Left ventricle myocardium inferior (tissue), 1 donor: ENCODE results near the gene DOCK9. TPM values are rescaled to one million over a fixed set of nuclear protein-coding genes. Genes with fewer than 3 reads are reported as not detected.

ENCODE experiments used
- DNase-seq: peaks from one replicate; pipeline ENCODE4 v3.0.0-alpha.2; 2020
- H3K27ac ChIP-seq: fragments of 200-600 bp; replicated peaks from 2 replicates; pipeline ENCODE4 v1.8.0; 2021
- H3K27me3 ChIP-seq: fragments of 200-600 bp; 2 replicates; pipeline ENCODE4 v1.8.0; 2021; ENCODE audit warnings: low read depth
- H3K36me3 ChIP-seq: fragments of 200-600 bp; 2 replicates; pipeline ENCODE4 v1.8.0; 2021
- H3K4me1 ChIP-seq: fragments of 200-600 bp; 2 replicates; pipeline ENCODE4 v1.8.0; 2021
- H3K4me3 ChIP-seq: fragments of 200-600 bp; 2 replicates; pipeline ENCODE4 v1.8.0; 2021; ENCODE audit warnings: mild to moderate bottlenecking, moderate library complexity
- H3K9me3 ChIP-seq: fragments of 200-600 bp; replicated peaks from 2 replicates; pipeline ENCODE4 v1.8.0; 2021
- intact Hi-C: fragments of 100-400 bp; cut with micrococcal nuclease; formaldehyde crosslinking; loops from one replicate; pipeline ENCODE4 v1.11.0; 2022
- total RNA-seq: library from RNA; stranded (reverse); fragmentation: NEBNext Ultra II Directional; extraction: Animal tissue kit (Norgen Biotek cat#: 25700); gene quantifications from one replicate; pipeline ENCODE4 v1.2.1, GENCODE V29; 2021
- TF ChIP-seq, protein P1 (sequence below): fragments of 200-600 bp; IDR thresholded peaks from 2 replicates; pipeline ENCODE4 v1.8.0; 2021; ENCODE audit warnings: antibody characterized with exemption, mild to moderate bottlenecking, borderline replicate concordance
- donor health status: DM: no; HTN: yes; CAD: no; lungs with severe emphysema.

DOCK9 gene
- total RNA-seq, 1 donor from 2014 or later: 36.8 TPM

DNA sequence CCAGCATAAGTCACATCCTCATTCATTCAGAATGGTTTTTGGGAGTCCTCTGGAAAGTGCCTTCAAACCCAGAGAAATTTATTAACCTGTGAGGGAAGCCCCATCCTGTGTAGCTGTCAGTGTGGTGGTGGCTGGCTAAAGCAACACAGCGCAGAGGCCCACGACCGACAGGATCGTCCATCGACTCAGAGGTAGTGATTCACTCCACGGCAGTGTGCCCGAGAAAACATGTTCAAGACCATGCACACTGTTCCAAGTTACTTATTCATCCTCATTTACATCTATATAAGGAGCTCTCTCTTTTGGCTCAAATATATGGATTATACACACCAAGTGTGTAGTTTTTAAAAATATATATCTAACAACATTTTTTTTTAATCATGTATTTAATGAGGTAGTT, 129.1 kb downstream of the DOCK9 start:
- Histone ChIP-seq H3K4me1 (peaks cover under 1% of the 10 kb centered on the region), H3K4me3 (no peak overlapping the region), H3K27me3 (no peaks in the 10 kb centered on the region), H3K27ac (no peak overlapping the region), H3K9me3 (no peaks in the 10 kb centered on the region), H3K36me3 (peaks cover 68% of the 10 kb centered on the region)
- TF ChIP-seq, protein P1, sequence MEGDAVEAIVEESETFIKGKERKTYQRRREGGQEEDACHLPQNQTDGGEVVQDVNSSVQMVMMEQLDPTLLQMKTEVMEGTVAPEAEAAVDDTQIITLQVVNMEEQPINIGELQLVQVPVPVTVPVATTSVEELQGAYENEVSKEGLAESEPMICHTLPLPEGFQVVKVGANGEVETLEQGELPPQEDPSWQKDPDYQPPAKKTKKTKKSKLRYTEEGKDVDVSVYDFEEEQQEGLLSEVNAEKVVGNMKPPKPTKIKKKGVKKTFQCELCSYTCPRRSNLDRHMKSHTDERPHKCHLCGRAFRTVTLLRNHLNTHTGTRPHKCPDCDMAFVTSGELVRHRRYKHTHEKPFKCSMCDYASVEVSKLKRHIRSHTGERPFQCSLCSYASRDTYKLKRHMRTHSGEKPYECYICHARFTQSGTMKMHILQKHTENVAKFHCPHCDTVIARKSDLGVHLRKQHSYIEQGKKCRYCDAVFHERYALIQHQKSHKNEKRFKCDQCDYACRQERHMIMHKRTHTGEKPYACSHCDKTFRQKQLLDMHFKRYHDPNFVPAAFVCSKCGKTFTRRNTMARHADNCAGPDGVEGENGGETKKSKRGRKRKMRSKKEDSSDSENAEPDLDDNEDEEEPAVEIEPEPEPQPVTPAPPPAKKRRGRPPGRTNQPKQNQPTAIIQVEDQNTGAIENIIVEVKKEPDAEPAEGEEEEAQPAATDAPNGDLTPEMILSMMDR: no peak
- DNase-seq: no peak
- intact Hi-C loops: no loop called here

DNA sequence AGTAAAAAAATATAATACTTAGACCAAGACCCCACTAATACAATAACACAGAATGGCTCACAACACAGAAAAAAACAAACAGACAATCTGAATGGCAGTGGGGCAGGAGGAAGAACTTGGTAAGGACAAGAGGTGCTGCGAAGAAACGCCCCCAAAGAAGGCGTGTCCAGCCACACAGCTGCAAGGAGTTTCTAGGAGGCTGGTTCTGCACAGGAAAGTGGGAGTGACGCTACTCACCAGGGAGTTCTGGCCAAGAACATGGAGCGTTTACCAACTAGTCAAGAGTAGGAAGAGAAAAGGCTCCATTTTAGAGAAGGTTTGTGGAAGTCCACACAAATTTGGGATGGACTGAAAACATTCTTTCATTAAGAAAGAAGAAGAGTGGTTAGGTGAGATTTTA, 130.1 kb downstream of the DOCK9 start:
- DNase-seq: no peak
- Histone ChIP-seq H3K27me3 (no peaks in the 10 kb centered on the region), H3K4me1 (peaks cover 8% of the 10 kb centered on the region), H3K36me3 (peaks cover 58% of the 10 kb centered on the region), H3K4me3 (no peak overlapping the region), H3K9me3 (no peaks in the 10 kb centered on the region), H3K27ac (no peak overlapping the region)
- TF ChIP-seq, protein P1: no peak
- intact Hi-C loops: no loop called here

DNA sequence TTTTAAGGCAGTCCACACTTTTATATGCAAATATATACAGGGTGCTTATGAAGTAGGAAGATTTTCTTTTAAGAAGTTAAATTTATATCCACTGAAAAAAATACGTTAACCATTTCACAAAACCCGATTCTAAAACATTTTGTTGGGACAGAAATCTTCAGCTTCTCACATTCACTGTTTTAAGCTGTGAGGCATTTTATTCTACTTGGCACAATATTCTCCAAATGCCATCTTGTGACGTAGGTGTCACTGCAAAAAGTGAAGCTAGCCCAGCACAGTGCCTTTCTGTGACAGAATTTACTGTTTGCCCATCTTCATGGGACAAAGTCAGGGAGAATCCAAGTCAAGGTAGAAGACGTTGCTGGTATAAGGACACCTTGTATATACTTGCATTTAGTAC, 130.9 kb downstream of the DOCK9 start:
- Histone ChIP-seq H3K27ac (no peak overlapping the region), H3K4me3 (no peak overlapping the region), H3K9me3 (no peaks in the 10 kb centered on the region), H3K4me1 (peaks cover 8% of the 10 kb centered on the region), H3K27me3 (no peaks in the 10 kb centered on the region), H3K36me3 (peaks cover 50% of the 10 kb centered on the region)
- TF ChIP-seq, protein P1: no peak
- no peak for DNase-seq
- intact Hi-C loops: no loop called here

DNA sequence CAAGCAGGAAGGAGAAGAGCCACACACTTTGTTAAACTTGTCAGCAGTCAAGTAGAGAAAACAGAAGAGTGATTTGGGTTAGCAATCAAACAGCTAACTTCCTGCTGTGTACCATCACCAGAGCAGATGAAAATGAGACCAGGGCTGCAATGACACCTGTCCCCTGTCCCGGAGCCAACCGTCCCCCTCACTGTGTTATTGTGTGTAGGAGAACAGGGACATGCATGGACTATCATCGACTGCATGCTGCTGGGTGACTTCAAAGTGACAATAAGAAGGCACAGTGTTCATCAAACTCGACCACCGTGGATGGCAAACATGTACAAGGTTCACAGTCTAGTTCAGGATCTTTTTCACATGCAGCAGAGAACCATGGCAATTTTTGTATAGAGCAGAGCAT, 131.3 kb downstream of the DOCK9 start:
- Histone ChIP-seq H3K9me3 (no peaks in the 10 kb centered on the region), H3K4me3 (no peak overlapping the region), H3K27ac (no peak overlapping the region), H3K4me1 (peaks cover 8% of the 10 kb centered on the region), H3K27me3 (no peaks in the 10 kb centered on the region), H3K36me3 (peaks cover 46% of the 10 kb centered on the region)
- intact Hi-C loops: no loop called here
- DNase-seq: no peak
- TF ChIP-seq, protein P1: no peak

DNA sequence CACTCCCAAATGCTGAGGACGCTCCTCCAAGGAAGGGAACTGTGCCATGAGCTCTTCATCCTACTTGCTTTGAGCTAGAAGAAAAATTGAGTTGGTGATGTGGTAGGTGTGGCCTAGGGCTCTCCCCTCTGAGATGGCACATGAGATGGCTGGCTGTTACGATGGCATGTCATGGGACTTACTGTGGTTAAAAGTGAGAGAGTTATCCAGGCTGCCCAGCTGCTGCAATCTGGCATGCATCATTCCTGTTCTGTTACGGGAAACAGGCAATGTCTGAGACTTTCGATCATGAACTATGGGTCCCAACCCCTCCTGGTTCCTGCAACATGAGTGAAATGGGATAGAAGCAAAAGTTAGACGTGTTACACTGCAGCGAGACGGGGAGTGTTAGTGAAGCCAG, 132.1 kb downstream of the DOCK9 start:
- Histone ChIP-seq H3K4me3 (no peak overlapping the region), H3K27me3 (no peaks in the 10 kb centered on the region), H3K4me1 (peaks cover 8% of the 10 kb centered on the region), H3K27ac (no peak overlapping the region), H3K36me3 (peaks cover 38% of the 10 kb centered on the region), H3K9me3 (no peaks in the 10 kb centered on the region)
- intact Hi-C loops: no loop called here
- TF ChIP-seq, protein P1: no peak
- no peak for DNase-seq

DNA sequence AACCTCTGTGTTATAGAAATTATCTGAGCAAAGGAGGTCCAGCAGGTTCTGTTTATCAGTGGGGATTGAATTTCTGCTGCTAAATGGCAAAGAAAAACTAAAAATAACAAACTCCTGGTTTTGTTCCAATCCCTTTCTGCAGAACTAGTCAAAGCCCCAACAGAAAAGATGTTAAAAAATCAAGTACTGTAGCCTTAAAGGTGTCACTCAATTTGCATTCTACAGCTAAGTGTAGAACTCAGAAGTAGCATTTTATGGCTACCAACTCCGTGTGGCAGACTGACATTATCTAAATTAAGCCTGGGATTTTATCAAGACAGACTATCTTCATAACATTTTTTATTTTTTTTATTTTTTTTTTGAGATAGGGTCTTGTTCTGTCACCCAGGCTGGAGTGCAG, 133.8 kb downstream of the DOCK9 start:
- Histone ChIP-seq H3K9me3 (no peaks in the 10 kb centered on the region), H3K27ac (no peak overlapping the region), H3K4me1 (peaks cover 17% of the 10 kb centered on the region), H3K27me3 (no peaks in the 10 kb centered on the region), H3K4me3 (no peak overlapping the region), H3K36me3 (peaks cover 28% of the 10 kb centered on the region)
- TF ChIP-seq, protein P1: no peak
- intact Hi-C loops: loop anchor here (5.0 kb wide), 1 partner anchor 188 kb away; no protein-coding TSS in a partner anchor
- DNase-seq: no peak
